Measurements from ENCODE around the gene EI24. TPM values are rescaled to one million over a fixed set of nuclear protein-coding genes. Genes with fewer than 3 reads are reported as not detected.
A peak's percentile ranks its signal among the peaks of the same experiment; 100 is the strongest.

The EI24 gene
- total and polyA plus RNA-seq, 2 experiments from 2014 or later: 132 to 174 TPM

DNA sequence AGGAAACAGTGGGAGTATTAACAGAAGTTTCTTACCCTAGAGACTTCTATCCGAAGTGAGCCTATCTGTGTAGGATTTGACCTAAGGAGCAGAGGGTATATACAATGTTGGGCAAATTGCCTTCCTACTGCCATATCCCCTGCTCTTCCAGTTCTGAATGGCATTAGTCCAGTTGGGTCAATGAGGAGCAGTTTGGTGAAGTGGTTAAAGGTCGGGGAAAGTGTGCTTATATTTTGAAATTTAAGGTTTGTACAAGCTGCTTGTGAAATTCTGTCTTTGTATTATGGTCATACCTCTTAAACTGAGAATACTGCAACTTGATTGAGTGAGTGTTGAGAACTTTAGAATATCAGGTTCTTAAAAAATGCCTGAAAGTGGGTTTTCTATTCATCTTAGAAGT is 1.7 kb downstream of the EI24 start:
- H3K27me3 ChIP-seq (ENCODE audit: insufficient read depth): no peaks in the 10 kb centered on the region
- Mint-ChIP-seq H3K4me3 (peak overlapping the region; percentile 87; the same call in 2 of the 3 replicates), H3K27me3 (ENCODE audit: insufficient read depth, low read depth, poor library complexity) (no peaks in the 10 kb centered on the region), H3K27ac (no peak overlapping the region), H3K9me3 (peaks cover 14% of the 10 kb centered on the region), H3K4me1 (peaks cover 11% of the 10 kb centered on the region; the same call in 2 of the 3 replicates), H3K36me3 (ENCODE audit: low read depth) (peaks cover 35% of the 10 kb centered on the region)
- no peaks in the 10 kb centered on the region for H3F3A ChIP-seq (replicated peaks; ENCODE audit: low read depth)
- H2AFZ ChIP-seq: no peak overlapping the region
- peaks cover 35% of the 10 kb centered on the region for H3K79me2 ChIP-seq (replicated peaks; ENCODE audit: insufficient read depth)
- no peaks in the 10 kb centered on the region; the same call in 1 of the 2 replicates for H4K20me1 ChIP-seq (replicated peaks; ENCODE audit: insufficient read depth)
- peaks cover 25% of the 10 kb centered on the region; the same call in 1 of the 2 replicates for H3K36me3 ChIP-seq (ENCODE audit: insufficient read depth)
- peak overlapping the region; percentile 91; the same call in 1 of the 2 replicates for H3K4me2 ChIP-seq
- no peak overlapping the region for H3K27ac ChIP-seq (ENCODE audit: low read depth)
- no peaks in the 10 kb centered on the region for H3K9me2 ChIP-seq (ENCODE audit: insufficient read depth)
- no peaks in the 10 kb centered on the region; the same call in 1 of the 2 replicates for H3K4me1 ChIP-seq (ENCODE audit: insufficient read depth)
- no peak for DNase-seq (ENCODE audit: low spot score)
- TF ChIP-seq EZH2phosphoT487 (IDR thresholded peaks at IDR 0.05; ENCODE audit: unreplicated experiment): no peak
- TF ChIP-seq POLR2AphosphoS5 (IDR thresholded peaks at IDR 0.05; ENCODE audit: low read depth): no peak
- no peak for TF ChIP-seq NANOG (IDR thresholded peaks at IDR 0.05; ENCODE audit: borderline replicate concordance)
- TF ChIP-seq, protein P1, sequence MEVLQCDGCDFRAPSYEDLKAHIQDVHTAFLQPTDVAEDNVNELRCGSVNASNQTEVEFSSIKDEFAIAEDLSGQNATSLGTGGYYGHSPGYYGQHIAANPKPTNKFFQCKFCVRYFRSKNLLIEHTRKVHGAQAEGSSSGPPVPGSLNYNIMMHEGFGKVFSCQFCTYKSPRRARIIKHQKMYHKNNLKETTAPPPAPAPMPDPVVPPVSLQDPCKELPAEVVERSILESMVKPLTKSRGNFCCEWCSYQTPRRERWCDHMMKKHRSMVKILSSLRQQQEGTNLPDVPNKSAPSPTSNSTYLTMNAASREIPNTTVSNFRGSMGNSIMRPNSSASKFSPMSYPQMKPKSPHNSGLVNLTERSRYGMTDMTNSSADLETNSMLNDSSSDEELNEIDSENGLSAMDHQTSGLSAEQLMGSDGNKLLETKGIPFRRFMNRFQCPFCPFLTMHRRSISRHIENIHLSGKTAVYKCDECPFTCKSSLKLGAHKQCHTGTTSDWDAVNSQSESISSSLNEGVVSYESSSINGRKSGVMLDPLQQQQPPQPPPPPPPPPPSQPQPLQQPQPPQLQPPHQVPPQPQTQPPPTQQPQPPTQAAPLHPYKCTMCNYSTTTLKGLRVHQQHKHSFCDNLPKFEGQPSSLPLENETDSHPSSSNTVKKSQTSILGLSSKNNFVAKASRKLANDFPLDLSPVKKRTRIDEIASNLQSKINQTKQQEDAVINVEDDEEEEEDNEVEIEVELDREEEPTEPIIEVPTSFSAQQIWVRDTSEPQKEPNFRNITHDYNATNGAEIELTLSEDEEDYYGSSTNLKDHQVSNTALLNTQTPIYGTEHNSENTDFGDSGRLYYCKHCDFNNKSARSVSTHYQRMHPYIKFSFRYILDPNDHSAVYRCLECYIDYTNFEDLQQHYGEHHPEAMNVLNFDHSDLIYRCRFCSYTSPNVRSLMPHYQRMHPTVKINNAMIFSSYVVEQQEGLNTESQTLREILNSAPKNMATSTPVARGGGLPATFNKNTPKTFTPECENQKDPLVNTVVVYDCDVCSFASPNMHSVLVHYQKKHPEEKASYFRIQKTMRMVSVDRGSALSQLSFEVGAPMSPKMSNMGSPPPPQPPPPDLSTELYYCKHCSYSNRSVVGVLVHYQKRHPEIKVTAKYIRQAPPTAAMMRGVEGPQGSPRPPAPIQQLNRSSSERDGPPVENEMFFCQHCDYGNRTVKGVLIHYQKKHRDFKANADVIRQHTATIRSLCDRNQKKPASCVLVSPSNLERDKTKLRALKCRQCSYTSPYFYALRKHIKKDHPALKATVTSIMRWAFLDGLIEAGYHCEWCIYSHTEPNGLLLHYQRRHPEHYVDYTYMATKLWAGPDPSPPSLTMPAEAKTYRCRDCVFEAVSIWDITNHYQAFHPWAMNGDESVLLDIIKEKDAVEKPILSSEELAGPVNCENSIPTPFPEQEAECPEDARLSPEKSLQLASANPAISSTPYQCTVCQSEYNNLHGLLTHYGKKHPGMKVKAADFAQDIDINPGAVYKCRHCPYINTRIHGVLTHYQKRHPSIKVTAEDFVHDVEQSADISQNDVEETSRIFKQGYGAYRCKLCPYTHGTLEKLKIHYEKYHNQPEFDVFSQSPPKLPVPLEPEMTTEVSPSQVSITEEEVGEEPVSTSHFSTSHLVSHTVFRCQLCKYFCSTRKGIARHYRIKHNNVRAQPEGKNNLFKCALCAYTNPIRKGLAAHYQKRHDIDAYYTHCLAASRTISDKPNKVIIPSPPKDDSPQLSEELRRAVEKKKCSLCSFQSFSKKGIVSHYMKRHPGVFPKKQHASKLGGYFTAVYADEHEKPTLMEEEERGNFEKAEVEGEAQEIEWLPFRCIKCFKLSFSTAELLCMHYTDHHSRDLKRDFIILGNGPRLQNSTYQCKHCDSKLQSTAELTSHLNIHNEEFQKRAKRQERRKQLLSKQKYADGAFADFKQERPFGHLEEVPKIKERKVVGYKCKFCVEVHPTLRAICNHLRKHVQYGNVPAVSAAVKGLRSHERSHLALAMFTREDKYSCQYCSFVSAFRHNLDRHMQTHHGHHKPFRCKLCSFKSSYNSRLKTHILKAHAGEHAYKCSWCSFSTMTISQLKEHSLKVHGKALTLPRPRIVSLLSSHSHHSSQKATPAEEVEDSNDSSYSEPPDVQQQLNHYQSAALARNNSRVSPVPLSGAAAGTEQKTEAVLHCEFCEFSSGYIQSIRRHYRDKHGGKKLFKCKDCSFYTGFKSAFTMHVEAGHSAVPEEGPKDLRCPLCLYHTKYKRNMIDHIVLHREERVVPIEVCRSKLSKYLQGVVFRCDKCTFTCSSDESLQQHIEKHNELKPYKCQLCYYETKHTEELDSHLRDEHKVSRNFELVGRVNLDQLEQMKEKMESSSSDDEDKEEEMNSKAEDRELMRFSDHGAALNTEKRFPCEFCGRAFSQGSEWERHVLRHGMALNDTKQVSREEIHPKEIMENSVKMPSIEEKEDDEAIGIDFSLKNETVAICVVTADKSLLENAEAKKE (CRISPR knock-in tag; IDR thresholded peaks at IDR 0.05): no peak
- TF ChIP-seq, protein P2, sequence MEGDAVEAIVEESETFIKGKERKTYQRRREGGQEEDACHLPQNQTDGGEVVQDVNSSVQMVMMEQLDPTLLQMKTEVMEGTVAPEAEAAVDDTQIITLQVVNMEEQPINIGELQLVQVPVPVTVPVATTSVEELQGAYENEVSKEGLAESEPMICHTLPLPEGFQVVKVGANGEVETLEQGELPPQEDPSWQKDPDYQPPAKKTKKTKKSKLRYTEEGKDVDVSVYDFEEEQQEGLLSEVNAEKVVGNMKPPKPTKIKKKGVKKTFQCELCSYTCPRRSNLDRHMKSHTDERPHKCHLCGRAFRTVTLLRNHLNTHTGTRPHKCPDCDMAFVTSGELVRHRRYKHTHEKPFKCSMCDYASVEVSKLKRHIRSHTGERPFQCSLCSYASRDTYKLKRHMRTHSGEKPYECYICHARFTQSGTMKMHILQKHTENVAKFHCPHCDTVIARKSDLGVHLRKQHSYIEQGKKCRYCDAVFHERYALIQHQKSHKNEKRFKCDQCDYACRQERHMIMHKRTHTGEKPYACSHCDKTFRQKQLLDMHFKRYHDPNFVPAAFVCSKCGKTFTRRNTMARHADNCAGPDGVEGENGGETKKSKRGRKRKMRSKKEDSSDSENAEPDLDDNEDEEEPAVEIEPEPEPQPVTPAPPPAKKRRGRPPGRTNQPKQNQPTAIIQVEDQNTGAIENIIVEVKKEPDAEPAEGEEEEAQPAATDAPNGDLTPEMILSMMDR (conservative IDR thresholded peaks at IDR 0.05; ENCODE audit: low read depth in 2 of 2): no peak
- no peak for TF ChIP-seq CREB1 (CRISPR knock-in tag; IDR thresholded peaks at IDR 0.05; ENCODE audit: low read depth)
- no peak for TF ChIP-seq JUNB (IDR thresholded peaks at IDR 0.05; ENCODE audit: unreplicated experiment)
- no peak for TF ChIP-seq EZH2 (IDR thresholded peaks at IDR 0.05; ENCODE audit: low read depth, unreplicated experiment)
- no peak for TF ChIP-seq STAT1 (IDR thresholded peaks at IDR 0.05; ENCODE audit: unreplicated experiment)
- TF ChIP-seq, protein P3, sequence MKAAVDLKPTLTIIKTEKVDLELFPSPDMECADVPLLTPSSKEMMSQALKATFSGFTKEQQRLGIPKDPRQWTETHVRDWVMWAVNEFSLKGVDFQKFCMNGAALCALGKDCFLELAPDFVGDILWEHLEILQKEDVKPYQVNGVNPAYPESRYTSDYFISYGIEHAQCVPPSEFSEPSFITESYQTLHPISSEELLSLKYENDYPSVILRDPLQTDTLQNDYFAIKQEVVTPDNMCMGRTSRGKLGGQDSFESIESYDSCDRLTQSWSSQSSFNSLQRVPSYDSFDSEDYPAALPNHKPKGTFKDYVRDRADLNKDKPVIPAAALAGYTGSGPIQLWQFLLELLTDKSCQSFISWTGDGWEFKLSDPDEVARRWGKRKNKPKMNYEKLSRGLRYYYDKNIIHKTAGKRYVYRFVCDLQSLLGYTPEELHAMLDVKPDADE (IDR thresholded peaks at IDR 0.05): no peak
- TF ChIP-seq ZNF331 (CRISPR knock-in tag; IDR thresholded peaks at IDR 0.05; ENCODE audit: low read depth): no peak
- TF ChIP-seq, protein P4, sequence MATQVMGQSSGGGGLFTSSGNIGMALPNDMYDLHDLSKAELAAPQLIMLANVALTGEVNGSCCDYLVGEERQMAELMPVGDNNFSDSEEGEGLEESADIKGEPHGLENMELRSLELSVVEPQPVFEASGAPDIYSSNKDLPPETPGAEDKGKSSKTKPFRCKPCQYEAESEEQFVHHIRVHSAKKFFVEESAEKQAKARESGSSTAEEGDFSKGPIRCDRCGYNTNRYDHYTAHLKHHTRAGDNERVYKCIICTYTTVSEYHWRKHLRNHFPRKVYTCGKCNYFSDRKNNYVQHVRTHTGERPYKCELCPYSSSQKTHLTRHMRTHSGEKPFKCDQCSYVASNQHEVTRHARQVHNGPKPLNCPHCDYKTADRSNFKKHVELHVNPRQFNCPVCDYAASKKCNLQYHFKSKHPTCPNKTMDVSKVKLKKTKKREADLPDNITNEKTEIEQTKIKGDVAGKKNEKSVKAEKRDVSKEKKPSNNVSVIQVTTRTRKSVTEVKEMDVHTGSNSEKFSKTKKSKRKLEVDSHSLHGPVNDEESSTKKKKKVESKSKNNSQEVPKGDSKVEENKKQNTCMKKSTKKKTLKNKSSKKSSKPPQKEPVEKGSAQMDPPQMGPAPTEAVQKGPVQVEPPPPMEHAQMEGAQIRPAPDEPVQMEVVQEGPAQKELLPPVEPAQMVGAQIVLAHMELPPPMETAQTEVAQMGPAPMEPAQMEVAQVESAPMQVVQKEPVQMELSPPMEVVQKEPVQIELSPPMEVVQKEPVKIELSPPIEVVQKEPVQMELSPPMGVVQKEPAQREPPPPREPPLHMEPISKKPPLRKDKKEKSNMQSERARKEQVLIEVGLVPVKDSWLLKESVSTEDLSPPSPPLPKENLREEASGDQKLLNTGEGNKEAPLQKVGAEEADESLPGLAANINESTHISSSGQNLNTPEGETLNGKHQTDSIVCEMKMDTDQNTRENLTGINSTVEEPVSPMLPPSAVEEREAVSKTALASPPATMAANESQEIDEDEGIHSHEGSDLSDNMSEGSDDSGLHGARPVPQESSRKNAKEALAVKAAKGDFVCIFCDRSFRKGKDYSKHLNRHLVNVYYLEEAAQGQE (IDR thresholded peaks at IDR 0.05; ENCODE audit: unreplicated experiment): no peak
- TF ChIP-seq ZNF114 (CRISPR knock-in tag; IDR thresholded peaks at IDR 0.05): no peak
- H3K4me3 ChIP-seq: peak overlapping the region; percentile 97; the same call in 1 of the 2 replicates
- ATAC-seq: no peak
